B cell (primary cell): ENCODE results near the gene ENDOU. TPM values are rescaled to one million over a fixed set of nuclear protein-coding genes. Genes with fewer than 3 reads are reported as not detected.
A peak's percentile ranks its signal among the peaks of the same experiment; 100 is the strongest.

Source experiments
- ATAC-seq: fragments of 200-7000 bp; cut with Tn5 transposase; one replicate; pipeline ENCODE4 v1.10.0; 2021; ENCODE audit warnings: low read depth, mild to moderate bottlenecking, moderate number of reproducible peaks, moderate library complexity
- CTCF ChIA-PET: fragments of 350-600 bp; sonication (Branson Sonifier 250); formaldehyde crosslinking; loops from one replicate; lab custom pipeline; 2021; ENCODE audit warnings: antibody characterized with exemption, inconsistent platforms; lab: Charles Lee
- POLR2A ChIA-PET: fragments of 350-600 bp; sonication (Branson Sonifier 250); formaldehyde crosslinking; loops from one replicate; lab custom pipeline; 2021; ENCODE audit warnings: antibody characterized with exemption; lab: Charles Lee
- DNase-seq: peaks from one replicate; pipeline ENCODE4 v3.0.0; 2013
- H2AFZ ChIP-seq: 2 replicates; pipeline ENCODE4 v1.6.1; 2012; ENCODE audit warnings: mild to moderate bottlenecking, low read depth, low read length; ENCODE audit not compliant: insufficient read depth, poor library complexity, severe bottlenecking
- H3K27ac ChIP-seq, 2 donors: 1 replicate in 1 of 2; 2 replicates in 1 of 2; pipeline ENCODE4 v1.5.1; 2012 to 2013; ENCODE audit warnings: low read length in 2 of 2, mild to moderate bottlenecking in 2 of 2, moderate library complexity in 1 of 2
- H3K27me3 ChIP-seq, 4 experiments: fragments of 200-600 bp in 1 of 4; sonication (generic) in 1 of 4; replicated peaks in 1 of 4; 1 replicate in 2 of 4; 2 replicates in 2 of 4; pipeline versions ENCODE4 v1.6.1 to v1.7.0; 2013 to 2016; ENCODE audit warnings: low read length in 3 of 4, mild to moderate bottlenecking in 2 of 4, mixed read lengths in 1 of 4, moderate library complexity in 1 of 4; ENCODE audit not compliant: insufficient read depth in 4 of 4, control insufficient read depth in 3 of 4; ENCODE audit errors: control extremely low read depth in 1 of 4
- H3K36me3 ChIP-seq, 2 experiments: replicated peaks in 1 of 2; 1 replicate in 1 of 2; 2 replicates in 1 of 2; pipeline versions ENCODE4 v1.6.1 to v1.7.1; 2013; ENCODE audit warnings: low read length in 1 of 2; ENCODE audit not compliant: insufficient read depth in 2 of 2, control insufficient read depth in 1 of 2; ENCODE audit errors: control extremely low read depth in 1 of 2, extremely low read depth in 1 of 2
- H3K4me1 ChIP-seq, 2 donors: fragments of 200-600 bp in 1 of 2; sonication (generic) in 1 of 2; 1 replicate in 1 of 2; 2 replicates in 1 of 2; pipeline versions ENCODE4 v1.5.1 to v1.6.1; 2013 to 2017; ENCODE audit warnings: low read length in 2 of 2; ENCODE audit not compliant: control insufficient read depth in 2 of 2, insufficient read depth in 2 of 2
- H3K4me2 ChIP-seq: replicated peaks from 2 replicates; pipeline ENCODE3; 2012; ENCODE audit warnings: mild to moderate bottlenecking, low read depth, low read length; ENCODE audit not compliant: poor library complexity, severe bottlenecking
- H3K4me3 ChIP-seq, 5 experiments: fragments of 200-600 bp in 1 of 5; sonication (generic) in 1 of 5; 1 replicate in 3 of 5; 2 replicates in 2 of 5; pipeline versions ENCODE4 v1.5.1 to v1.7.0; 2011 to 2016; ENCODE audit warnings: low read length in 4 of 5, mild to moderate bottlenecking in 4 of 5, low read depth in 2 of 5, control low read depth in 1 of 5, moderate library complexity in 1 of 5; ENCODE audit not compliant: insufficient read depth in 1 of 5; ENCODE audit errors: control extremely low read depth in 1 of 5, extremely low read depth in 1 of 5
- H3K79me2 ChIP-seq: fragments of 200-600 bp; sonication (generic); one replicate; pipeline ENCODE4 v1.6.0; 2016; ENCODE audit warnings: low read length; ENCODE audit not compliant: control insufficient read depth, insufficient read depth
- H3K9ac ChIP-seq: fragments of 200-600 bp; sonication (generic); 2 replicates; pipeline ENCODE4 v1.6.1; 2017; ENCODE audit warnings: mild to moderate bottlenecking, low read length, moderate library complexity
- H3K9me3 ChIP-seq, 3 donors: one replicate each; pipeline versions ENCODE4 v1.6.1 to v1.7.1; 2013; ENCODE audit warnings: low read length in 2 of 3; ENCODE audit not compliant: control insufficient read depth in 2 of 3, insufficient read depth in 1 of 3; ENCODE audit errors: control extremely low read depth in 1 of 3
- H4K20me1 ChIP-seq: 2 replicates; pipeline ENCODE4 v1.6.0; 2012; ENCODE audit warnings: mild to moderate bottlenecking, low read length; ENCODE audit not compliant: insufficient read depth, control insufficient read depth, poor library complexity, severe bottlenecking
- H3K27ac Mint-ChIP-seq: one replicate; pipeline ENCODE4 v1.8.0; 2021; ENCODE audit warnings: mixed read lengths
- H3K27me3 Mint-ChIP-seq: one replicate; pipeline ENCODE4 v1.8.0; 2021; ENCODE audit warnings: mixed read lengths
- H3K4me1 Mint-ChIP-seq: one replicate; pipeline ENCODE4 v1.8.0; 2021; ENCODE audit warnings: mixed read lengths
- H3K4me3 Mint-ChIP-seq: one replicate; pipeline ENCODE4 v1.8.0; 2021; ENCODE audit warnings: mixed read lengths
- H3K9me3 Mint-ChIP-seq: one replicate; pipeline ENCODE4 v1.8.0; 2022; ENCODE audit warnings: mixed read lengths; ENCODE audit not compliant: insufficient read depth
- CTCF ChIP-seq: fragments of 200-600 bp; IDR thresholded peaks from one replicate; pipeline ENCODE4 v1.8.0; 2022; ENCODE audit warnings: antibody characterized with exemption, mild to moderate bottlenecking
- EZH2 ChIP-seq: IDR thresholded peaks from 2 replicates; pipeline ENCODE4 v1.6.1; 2012; ENCODE audit warnings: borderline replicate concordance, low read depth, mild to moderate bottlenecking, moderate library complexity, low read length; ENCODE audit not compliant: insufficient read depth, poor library complexity, severe bottlenecking
- WGBS: methylation state at CpG from one replicate; pipeline ENCODE4 v1.1.5; 2013; ENCODE audit warnings: missing lambda C conversion rate; ENCODE audit not compliant: insufficient coverage; 5-methylcytosine and 5-hydroxymethylcytosine counted together
- intact Hi-C: fragments of 100-400 bp; cut with micrococcal nuclease; formaldehyde crosslinking; loops from one replicate; pipeline ENCODE4 v1.10.0; 2022
- polyA plus RNA-seq: library from polyadenylated mRNA; depleted of rRNA; stranded (reverse); fragments of >200 nt; gene quantifications from 2 replicates; pipeline ENCODE4 v1.2.3, GENCODE V29; 2012
- total RNA-seq, 2 donors: library from RNA; stranded (reverse); fragments of 120-200 nt in 1 of 2; gene quantifications; 1 replicate in 1 of 2; 2 replicates in 1 of 2; pipeline versions ENCODE4 v1.2.3 to v1.2.4, GENCODE V29; 2013 to 2022

ENDOU gene
- total and polyA plus RNA-seq, 2 donors (not counting 1 experiment from before 2014, with no cell fraction given): 0.03 TPM; not detected in 1

GRCh38 chr12:47746073-47746472, 20.8 kb upstream of the ENDOU start:
- ChIA-PET CTCF (interaction anchor here (1.4 to 15.0 kb wide), 4 partner anchors 11 to 33 kb away, joined by 4 to 515 read pairs (median 361); partner anchors contain the start of genes RAPGEF3, RPAP3 and SLC48A1), POLR2A (interaction anchor here (1.4 kb wide), 1 partner anchor 12 kb away, joined by 3 read pairs; no protein-coding TSS in a partner anchor)
- Histone ChIP-seq H3K4me2 (peak overlapping the region; percentile 62), H3K27ac (no peak overlapping the region), H3K36me3 (no peaks in the 10 kb centered on the region), H3K79me2 (no peaks in the 10 kb centered on the region), H3K4me1 (peaks cover 26 to 48% of the 10 kb centered on the region in 2 donors), H3K9ac (no peak overlapping the region), H4K20me1 (no peaks in the 10 kb centered on the region), H3K27me3 (no peaks in the 10 kb centered on the region), H2AFZ (no peak overlapping the region), H3K4me3 (no peak overlapping the region), H3K9me3 (no peaks in the 10 kb centered on the region)
- WGBS: 92% methylated on average over 2 of the region's 5 CpGs
- intact Hi-C loops: no loop called here
- ATAC-seq: no peak
- H3K9me3 Mint-ChIP-seq: no peaks in the 10 kb centered on the region
- no peak overlapping the region for H3K4me3 Mint-ChIP-seq
- TF ChIP-seq EZH2 (no peak), CTCF (no peak)
- peaks cover 54% of the 10 kb centered on the region for H3K4me1 Mint-ChIP-seq
- no peak for DNase-seq
- no peak overlapping the region for H3K27ac Mint-ChIP-seq
- H3K27me3 Mint-ChIP-seq: no peaks in the 10 kb centered on the region

- 93% methylated on average over 16 of the region's 16 CpGs for WGBS
- intact Hi-C loops: no loop called here
- Histone ChIP-seq H3K4me2 (no peak overlapping the region), H3K27me3 (no peaks in the 10 kb centered on the region), H3K9ac (no peak overlapping the region), H3K4me1 (peaks cover 31 to 53% of the 10 kb centered on the region in 2 donors), H4K20me1 (no peaks in the 10 kb centered on the region), H3K4me3 (no peak overlapping the region), H3K9me3 (no peaks in the 10 kb centered on the region), H2AFZ (no peak overlapping the region), H3K27ac (no peak overlapping the region), H3K79me2 (no peaks in the 10 kb centered on the region), H3K36me3 (no peaks in the 10 kb centered on the region)
- DNase-seq (no peak), ATAC-seq (no peak)
- POLR2A ChIA-PET: interaction anchor here (1.4 kb wide), 1 partner anchor 12 kb away, joined by 3 read pairs; no protein-coding TSS in a partner anchor
- no peak overlapping the region for H3K27ac Mint-ChIP-seq
- H3K4me1 Mint-ChIP-seq: peaks cover 59% of the 10 kb centered on the region
- TF ChIP-seq EZH2 (no peak), CTCF (no peak)
- H3K27me3 Mint-ChIP-seq: no peaks in the 10 kb centered on the region
- H3K4me3 Mint-ChIP-seq: peak overlapping the region; percentile 26
- H3K9me3 Mint-ChIP-seq: no peaks in the 10 kb centered on the region
- CTCF ChIA-PET: interaction anchor here (1.4 to 15.0 kb wide), 9 partner anchors 12 to 94 kb away, joined by 4 to 515 read pairs (median 150); partner anchors contain the start of genes ENDOU, RAPGEF3, RPAP3 and SLC48A1
These were observed 20.3 kb upstream of the ENDOU start for GRCh38 chr12:47745485-47746041.
